Lung (tissue), 12 donors: ENCODE data around the gene LINS1. TPM values are rescaled to one million over a fixed set of nuclear protein-coding genes. Genes with fewer than 3 reads are reported as not detected.

Experiments
- ATAC-seq: fragments of 200-7000 bp; cut with Tn5 transposase; one replicate; pipeline ENCODE4 v1.9.1; 2020; ENCODE audit warnings: moderate number of reproducible peaks; ENCODE audit not compliant: insufficient read depth, low FRiP score
- DNase-seq, 3 donors: peaks; one replicate each; pipeline ENCODE4 v3.0.0-alpha.2; 2013 to 2017
- H3K27ac ChIP-seq, 2 donors: one replicate each; pipeline ENCODE4 v1.5.1; 2013; ENCODE audit warnings: mild to moderate bottlenecking in 2 of 2, moderate library complexity in 2 of 2, control low read depth in 1 of 2, inconsistent platforms in 1 of 2, low read depth in 1 of 2, low read length in 1 of 2
- H3K27me3 ChIP-seq, 3 donors: one replicate each; pipeline ENCODE4 v1.5.1; 2013; ENCODE audit warnings: low read length in 2 of 3; ENCODE audit not compliant: control insufficient read depth in 3 of 3, insufficient read depth in 3 of 3
- H3K36me3 ChIP-seq, 4 donors: one replicate each; pipeline ENCODE4 v1.5.1; 2013; ENCODE audit warnings: low read length in 4 of 4, mild to moderate bottlenecking in 1 of 4, moderate library complexity in 1 of 4; ENCODE audit not compliant: control insufficient read depth in 4 of 4, insufficient read depth in 4 of 4
- H3K4me1 ChIP-seq, 5 donors: one replicate each; pipeline ENCODE4 v1.5.1; 2013; ENCODE audit warnings: low read length in 5 of 5, mild to moderate bottlenecking in 2 of 5, moderate library complexity in 1 of 5; ENCODE audit not compliant: control insufficient read depth in 5 of 5, insufficient read depth in 5 of 5
- H3K4me3 ChIP-seq: one replicate; pipeline ENCODE4 v1.5.1; 2013; ENCODE audit warnings: mild to moderate bottlenecking, control low read depth, moderate library complexity
- H3K9ac ChIP-seq, 2 donors: one replicate each; pipeline ENCODE4 v1.5.1; 2013; ENCODE audit warnings: low read length in 2 of 2, control low read depth in 1 of 2; ENCODE audit not compliant: insufficient read depth in 1 of 2
- H3K9me3 ChIP-seq, 4 donors: one replicate each; pipeline ENCODE4 v1.5.1; 2013; ENCODE audit warnings: low read length in 3 of 4, mild to moderate bottlenecking in 1 of 4, moderate library complexity in 1 of 4; ENCODE audit not compliant: control insufficient read depth in 4 of 4, insufficient read depth in 3 of 4
- WGBS, 2 donors: extraction: QIAGEN DNeasy Blood & Tissue Kit; methylation state at CpG; one replicate each; pipeline ENCODE4 v1.1.7; 2013; 5-methylcytosine and 5-hydroxymethylcytosine counted together
- polyA plus RNA-seq, 2 donors: library from polyadenylated mRNA; stranded (reverse); fragments of 200-250 nt; gene quantifications; one replicate each; pipeline ENCODE4 v1.2.1, GENCODE V29; 2013
- total RNA-seq, 2 donors: library from RNA; depleted of rRNA in 1 of 2; stranded (reverse); fragments of >200 nt in 1 of 2; gene quantifications; one replicate each; pipeline ENCODE4 v1.2.1, GENCODE V29; 2014 to 2021
- TF ChIP-seq, protein P1 (sequence below): IDR thresholded peaks from 2 replicates; pipeline ENCODE4 v1.5.1; 2012; ENCODE audit warnings: mild to moderate bottlenecking; ENCODE audit errors: control extremely low read depth, extremely low read depth
- donor health status: control.
- donor health status: control.
- donor health status: Bipolar disorder and iron deficiency.
- donor health status: healthy.
- donor health status: DM: yes; HTN: yes; CAD: no.

The LINS1 gene
- total and polyA plus RNA-seq, 4 donors, result 8.0 to 24.1 (median 11.9) TPM

- Histone ChIP-seq H3K4me3 (no peak overlapping the region), H3K27me3 (no peaks in the 10 kb centered on the region), H3K9me3 (no peaks in the 10 kb centered on the region), H3K27ac (no peak overlapping the region), H3K9ac (no peak overlapping the region), H3K36me3 (no peaks in the 10 kb centered on the region), H3K4me1 (peaks cover 0 to 4% (median 0%) of the 10 kb centered on the region in 5 donors)
- ATAC-seq (no peak), DNase-seq (no peak)
- 84 to 85% methylated on average over 11 of the region's 11 CpGs for WGBS, 2 donors
- TF ChIP-seq, protein P1, sequence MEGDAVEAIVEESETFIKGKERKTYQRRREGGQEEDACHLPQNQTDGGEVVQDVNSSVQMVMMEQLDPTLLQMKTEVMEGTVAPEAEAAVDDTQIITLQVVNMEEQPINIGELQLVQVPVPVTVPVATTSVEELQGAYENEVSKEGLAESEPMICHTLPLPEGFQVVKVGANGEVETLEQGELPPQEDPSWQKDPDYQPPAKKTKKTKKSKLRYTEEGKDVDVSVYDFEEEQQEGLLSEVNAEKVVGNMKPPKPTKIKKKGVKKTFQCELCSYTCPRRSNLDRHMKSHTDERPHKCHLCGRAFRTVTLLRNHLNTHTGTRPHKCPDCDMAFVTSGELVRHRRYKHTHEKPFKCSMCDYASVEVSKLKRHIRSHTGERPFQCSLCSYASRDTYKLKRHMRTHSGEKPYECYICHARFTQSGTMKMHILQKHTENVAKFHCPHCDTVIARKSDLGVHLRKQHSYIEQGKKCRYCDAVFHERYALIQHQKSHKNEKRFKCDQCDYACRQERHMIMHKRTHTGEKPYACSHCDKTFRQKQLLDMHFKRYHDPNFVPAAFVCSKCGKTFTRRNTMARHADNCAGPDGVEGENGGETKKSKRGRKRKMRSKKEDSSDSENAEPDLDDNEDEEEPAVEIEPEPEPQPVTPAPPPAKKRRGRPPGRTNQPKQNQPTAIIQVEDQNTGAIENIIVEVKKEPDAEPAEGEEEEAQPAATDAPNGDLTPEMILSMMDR, result no peak
These were observed 36.3 kb upstream of the LINS1 start for GRCh38 chr15:100638177-100638730.

DNA sequence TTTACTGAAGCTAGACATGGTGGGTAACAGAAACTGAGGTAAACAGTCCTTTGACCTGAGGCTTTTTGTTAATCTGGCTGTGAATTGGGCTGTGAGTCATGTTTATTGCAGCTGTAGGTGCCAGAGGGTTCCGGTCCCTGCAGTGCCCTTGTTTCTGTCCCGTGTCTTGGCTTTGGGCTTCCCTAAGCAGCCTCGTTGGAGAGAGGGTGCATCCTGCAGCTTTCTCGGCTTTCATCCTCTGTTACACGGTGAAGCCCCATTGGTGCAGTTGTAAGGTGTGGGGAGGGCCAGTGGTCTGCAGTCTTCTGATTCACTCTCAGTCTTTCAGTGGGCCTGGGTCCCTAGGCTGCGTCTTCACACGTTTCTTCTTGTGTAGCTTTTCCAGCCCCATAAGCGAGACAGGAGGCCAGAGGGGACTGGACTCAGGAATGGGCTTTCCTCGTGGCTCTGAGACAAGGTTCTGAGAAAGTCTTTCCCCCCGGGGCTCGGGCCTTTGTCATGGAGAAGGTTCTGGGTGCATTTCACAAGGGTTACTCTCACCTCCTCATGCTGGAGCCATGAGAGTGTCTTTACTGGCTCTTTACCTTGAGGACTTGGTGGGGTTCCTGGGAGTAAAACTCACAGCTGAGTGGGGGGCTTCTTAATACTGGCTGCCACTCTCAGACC is 33.6 kb upstream of the LINS1 start:
- no peak for DNase-seq
- Histone ChIP-seq H3K27ac (no peak overlapping the region), H3K9ac (no peak overlapping the region), H3K27me3 (no peaks in the 10 kb centered on the region), H3K4me3 (no peak overlapping the region), H3K9me3 (no peaks in the 10 kb centered on the region), H3K36me3 (peaks cover 4 to 12% (median 9%) of the 10 kb centered on the region in 4 donors), H3K4me1 (peaks cover 0 to 3% (median 0%) of the 10 kb centered on the region in 5 donors)
- ATAC-seq, result no peak
- WGBS, 2 donors, result 91 to 92% methylated on average over 11 of the region's 11 CpGs
- TF ChIP-seq, protein P1, result no peak

GRCh38 chr15:100633763-100634075 is 31.7 kb upstream of the LINS1 start:
- H3K36me3 ChIP-seq, result peaks cover 12 to 21% (median 15%) of the 10 kb centered on the region in 4 donors
- TF ChIP-seq, protein P1, result no peak
- no peak overlapping the region for H3K4me3 ChIP-seq
- H3K4me1 ChIP-seq, result peaks cover 0 to 3% (median 0%) of the 10 kb centered on the region in 5 donors
- H3K9ac ChIP-seq, result no peak overlapping the region
- H3K27ac ChIP-seq, result no peak overlapping the region
- H3K9me3 ChIP-seq, result no peaks in the 10 kb centered on the region
- WGBS, 2 donors, result 42 to 70% methylated on average over 1 of the region's 1 CpG
- peak in 2 of 3 donors; percentile 29 to 39 for DNase-seq
- no peaks in the 10 kb centered on the region for H3K27me3 ChIP-seq
- ATAC-seq, result peak; percentile 27
